Sigmoid colon (tissue), 4 donors: ENCODE data around the gene GCH1.

ENCODE experiments used
- EP300 ChIP-seq, 4 donors: sonication (generic); formaldehyde crosslinking; IDR thresholded peaks; one replicate each; pipeline ENCODE4 v1.6.1; 2017; ENCODE audit warnings: antibody characterized with exemption in 4 of 4
- TF ChIP-seq, protein P1 (sequence below), 4 experiments: fragments of 450-650 bp in 3 of 4; fragments of 200-600 bp in 1 of 4; IDR thresholded peaks; one replicate each; pipeline ENCODE4 v1.5.1; 2016 to 2019; ENCODE audit warnings: antibody characterized with exemption in 4 of 4, mild to moderate bottlenecking in 3 of 4, moderate library complexity in 2 of 4

DNA sequence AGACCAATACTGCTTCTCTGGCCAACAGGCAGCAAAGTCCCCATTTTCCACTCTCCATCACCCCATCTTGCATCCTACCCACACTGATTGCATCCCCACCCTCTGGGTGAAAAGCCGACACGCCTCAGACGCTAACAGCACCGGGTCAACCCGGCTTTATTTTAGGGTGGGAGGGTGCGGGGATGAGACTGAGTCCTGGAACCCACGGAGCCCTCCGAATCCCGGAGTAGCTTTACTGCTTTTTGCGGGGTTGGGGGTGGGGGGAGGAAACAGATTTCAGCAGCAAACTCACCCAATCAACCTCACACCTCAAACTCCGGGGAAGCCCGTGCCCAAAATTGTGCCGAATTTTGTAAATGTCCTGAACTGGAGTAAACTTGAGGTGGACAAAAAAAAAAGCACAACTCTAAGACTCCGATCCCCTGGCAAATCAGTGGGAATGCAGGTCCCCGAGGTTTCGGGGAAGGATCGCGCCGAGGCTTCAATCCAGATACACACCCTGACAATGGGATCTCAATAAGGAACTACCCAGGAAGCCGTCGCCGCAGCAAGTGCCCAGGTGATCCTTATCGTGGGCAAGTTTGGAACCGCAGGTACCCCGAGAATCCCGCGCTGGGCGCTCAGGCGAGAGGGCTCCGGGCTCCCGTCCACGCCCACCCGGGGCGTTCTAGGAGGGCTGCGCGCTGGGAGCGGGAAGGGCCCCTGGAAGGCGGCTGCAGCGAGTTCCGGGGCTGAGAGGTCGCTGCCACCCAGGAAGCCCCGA lies 1.1 kb downstream of the GCH1 start:
- TF ChIP-seq, protein P1, sequence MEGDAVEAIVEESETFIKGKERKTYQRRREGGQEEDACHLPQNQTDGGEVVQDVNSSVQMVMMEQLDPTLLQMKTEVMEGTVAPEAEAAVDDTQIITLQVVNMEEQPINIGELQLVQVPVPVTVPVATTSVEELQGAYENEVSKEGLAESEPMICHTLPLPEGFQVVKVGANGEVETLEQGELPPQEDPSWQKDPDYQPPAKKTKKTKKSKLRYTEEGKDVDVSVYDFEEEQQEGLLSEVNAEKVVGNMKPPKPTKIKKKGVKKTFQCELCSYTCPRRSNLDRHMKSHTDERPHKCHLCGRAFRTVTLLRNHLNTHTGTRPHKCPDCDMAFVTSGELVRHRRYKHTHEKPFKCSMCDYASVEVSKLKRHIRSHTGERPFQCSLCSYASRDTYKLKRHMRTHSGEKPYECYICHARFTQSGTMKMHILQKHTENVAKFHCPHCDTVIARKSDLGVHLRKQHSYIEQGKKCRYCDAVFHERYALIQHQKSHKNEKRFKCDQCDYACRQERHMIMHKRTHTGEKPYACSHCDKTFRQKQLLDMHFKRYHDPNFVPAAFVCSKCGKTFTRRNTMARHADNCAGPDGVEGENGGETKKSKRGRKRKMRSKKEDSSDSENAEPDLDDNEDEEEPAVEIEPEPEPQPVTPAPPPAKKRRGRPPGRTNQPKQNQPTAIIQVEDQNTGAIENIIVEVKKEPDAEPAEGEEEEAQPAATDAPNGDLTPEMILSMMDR (IDR thresholded peaks at IDR 0.05): no peak
- TF ChIP-seq EP300 (IDR thresholded peaks at IDR 0.05): no peak
